NOMO-1 treated with DMSO at 0.1 percent for 48 hours (cell line): ENCODE results near the gene ZNHIT1.
"Not testable (repeated sequence)": the region's sequence is repeated elsewhere in the genome, so short reads cannot be mapped to it uniquely, and the experiment has no call there.

Experiments
- DNase-seq: peaks from one replicate; lab custom pipeline; 2025; ENCODE audit not compliant: unreplicated experiment; lab: John Stamatoyannopoulos, UW

ZNHIT1 gene

DNA sequence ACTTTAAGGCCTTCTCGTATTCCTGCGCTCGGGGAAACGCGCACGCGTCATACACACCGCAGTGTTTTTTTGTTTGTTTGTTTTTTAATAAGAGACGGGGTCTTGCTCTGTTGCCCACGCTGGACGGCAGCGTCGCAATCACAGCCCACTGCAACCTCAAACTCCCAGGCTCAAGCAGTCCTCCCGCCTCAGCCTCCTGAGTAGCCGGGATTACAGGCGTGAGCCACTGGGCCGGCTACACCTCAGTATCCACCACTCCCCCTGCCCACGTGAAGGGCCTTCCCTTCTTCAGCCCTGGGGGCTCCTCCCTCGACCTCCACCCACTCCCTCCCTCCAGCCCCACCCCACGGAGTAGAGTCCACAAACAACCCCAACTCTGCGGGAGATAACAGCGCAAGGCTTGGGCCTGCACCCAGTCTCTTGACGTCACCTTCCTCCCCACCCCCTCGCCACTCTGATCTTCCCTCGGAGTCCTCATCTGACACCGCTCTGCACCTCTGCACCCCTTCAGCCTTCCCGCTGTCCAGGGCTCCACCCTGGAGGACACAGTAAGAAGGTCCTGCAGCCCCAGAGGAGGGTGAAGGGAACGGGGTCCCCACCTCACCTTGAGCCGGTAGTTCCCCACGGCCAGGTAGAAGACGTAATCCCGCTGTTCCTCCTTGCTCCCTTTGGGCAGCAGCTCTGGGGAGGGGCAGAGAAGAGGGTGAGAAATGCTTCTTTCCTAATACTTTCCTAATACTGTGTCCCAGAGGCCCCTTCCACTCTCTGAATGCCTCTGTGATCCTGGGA, 22.5 kb downstream of the ZNHIT1 start:
- DNase-seq, result no peak

DNA sequence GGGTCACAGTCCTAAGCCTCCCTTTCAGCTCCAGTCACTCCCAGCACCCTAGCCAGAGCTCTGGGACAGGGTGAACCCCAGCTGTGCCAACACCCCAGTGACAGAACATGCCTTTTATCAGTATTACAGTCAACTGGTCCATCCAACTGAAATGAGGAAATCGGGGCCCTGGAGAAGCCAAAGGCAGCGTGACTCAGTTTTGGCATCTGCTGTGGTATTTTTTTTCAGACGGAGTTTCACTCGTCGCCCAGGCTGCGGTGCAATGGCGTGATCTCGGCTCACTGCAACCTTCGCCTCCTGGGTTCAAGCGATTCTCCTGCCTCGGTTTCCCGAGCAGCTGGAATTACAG, 23.0 kb downstream of the ZNHIT1 start:
- peak; percentile 88 for DNase-seq

DNA sequence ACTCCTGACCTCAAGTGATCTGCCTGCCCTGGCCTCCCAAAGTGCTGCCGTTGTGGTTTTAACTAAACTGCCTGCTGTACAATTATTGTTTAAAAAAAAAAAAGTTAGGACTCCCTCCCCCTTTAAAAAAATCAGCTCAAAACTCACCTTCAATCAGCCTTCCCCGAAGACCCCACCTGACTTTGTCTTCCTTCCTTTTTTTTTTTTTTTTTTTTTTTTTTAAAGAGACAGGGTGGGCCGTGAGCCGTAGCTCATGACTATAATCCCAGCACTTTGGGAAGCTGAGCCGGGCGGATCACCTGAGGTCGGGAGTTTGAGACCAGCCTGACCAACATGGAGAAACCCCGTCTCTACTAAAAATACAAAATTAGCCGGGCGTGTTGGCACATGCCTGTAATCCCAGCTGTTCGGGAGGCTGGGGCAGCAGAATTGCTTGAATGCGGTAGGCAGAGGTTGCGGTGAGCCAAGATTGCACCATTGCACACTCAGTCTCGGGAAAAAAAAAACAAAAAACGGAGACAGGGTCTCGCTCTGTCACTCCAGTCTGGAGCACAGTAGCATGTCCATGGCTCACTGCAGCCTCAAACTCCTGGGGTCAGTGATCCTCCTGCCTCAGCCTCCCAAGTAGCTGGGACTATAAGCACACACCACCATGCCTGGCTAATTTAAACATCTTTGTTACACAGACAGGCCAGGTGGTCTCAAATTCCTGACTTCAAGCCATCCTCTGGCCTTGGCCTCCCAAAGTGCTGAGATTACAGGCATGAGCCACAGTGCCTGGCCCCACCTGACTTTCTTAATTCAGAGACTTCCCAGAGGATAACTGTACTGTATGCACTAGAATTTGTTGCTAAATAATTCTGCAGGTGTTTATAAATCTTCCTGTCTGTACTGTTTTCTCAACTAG, 23.7 kb downstream of the ZNHIT1 start:
- DNase-seq, result peak; percentile 88

GRCh38 chr7:101243646-101244374, 25.8 kb downstream of the ZNHIT1 start:
- DNase-seq, result peak; percentile 69

DNA sequence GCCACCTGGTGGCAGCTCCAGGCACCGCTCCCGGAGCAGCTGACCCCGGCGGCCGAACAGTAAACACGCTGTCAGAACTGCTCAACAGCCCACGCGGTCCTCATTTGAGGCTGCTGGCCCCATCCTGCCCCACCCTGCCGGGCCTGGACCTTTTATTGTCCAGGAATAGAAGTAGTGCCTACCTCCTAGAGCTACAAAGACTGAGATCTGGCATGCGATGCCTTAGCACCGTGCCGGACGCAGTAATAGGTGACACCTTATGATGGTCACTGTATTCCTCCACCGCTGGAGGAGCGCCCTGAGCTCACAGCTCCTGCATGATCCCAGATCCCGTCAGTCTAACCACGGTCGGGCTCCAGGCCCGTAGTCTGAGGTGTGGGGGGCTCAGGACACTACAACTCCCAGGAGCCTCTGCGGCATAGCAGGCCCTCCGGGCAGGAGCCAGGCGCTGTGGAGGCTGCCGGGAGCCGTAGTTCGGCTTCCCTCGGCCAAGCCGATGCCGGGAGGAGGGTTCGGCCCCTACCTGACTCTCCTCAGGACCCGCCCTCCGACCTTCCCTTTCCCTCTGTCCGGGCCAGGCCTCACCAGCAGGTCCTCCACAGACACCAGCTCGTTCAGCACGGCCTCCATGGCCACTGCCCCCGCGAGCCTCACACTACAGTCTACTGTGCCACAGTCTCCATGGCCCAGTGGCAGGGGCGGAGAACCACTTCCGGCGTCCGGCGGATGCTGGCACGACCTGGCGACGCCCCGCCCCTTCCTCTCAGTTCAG, 26.6 kb downstream of the ZNHIT1 start, which contains the start of gene FIS1:
Gene FIS1, minus strand, starts transcription at position 707 of the 772 bp plus-strand sequence. Its CDS starts 77 bp downstream, at position 630.
- peak; percentile 99 for DNase-seq

DNA sequence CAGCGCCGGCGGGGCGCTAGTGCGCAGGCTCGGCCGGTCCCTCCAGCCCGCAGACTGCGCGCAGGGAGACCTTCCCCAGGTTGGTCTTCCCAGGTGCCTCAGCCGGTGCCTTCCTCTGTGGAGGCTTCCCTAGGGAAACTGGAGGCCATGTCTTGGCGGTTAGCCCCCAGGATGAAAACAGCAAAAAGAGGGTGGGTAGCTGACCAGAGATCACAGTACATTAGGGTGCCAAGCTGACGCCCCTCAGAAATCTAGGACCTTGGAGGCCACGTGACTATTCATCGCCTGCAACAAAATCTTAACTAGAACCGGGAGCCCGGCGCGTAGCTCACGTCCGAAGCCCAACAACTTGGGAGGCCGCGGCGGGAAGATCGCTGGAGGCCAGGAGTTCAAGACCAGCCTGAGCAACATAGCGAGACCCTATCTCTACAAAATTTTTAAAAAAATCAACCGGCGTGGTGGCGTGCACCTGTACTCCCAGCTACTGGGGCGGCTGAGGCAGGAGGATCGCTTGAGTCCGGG, 27.2 kb downstream of the ZNHIT1 start:
- no peak for DNase-seq

- DNase-seq, result no peak
Measured at GRCh38 chr7:101248276-101248675, 30.3 kb downstream of the ZNHIT1 start.

DNA sequence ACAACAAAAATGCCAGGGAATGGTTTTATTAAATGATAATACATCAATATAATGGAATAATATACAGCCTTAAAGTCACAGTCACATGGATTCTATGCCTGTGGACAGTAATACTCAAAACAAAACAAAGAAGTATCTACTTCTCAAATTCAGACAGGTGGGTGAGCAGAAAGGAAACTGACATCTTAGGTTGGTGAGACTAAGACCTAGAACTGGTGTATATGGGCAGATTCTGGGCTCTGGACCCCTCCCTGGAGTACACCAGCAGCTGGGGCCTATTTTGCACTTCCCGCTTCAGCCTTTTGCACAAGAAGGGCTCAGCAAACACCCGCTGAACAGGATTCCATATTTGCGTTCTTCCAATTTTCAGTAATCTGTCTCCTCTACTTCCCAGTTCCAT, 32.4 kb downstream of the ZNHIT1 start:
- no peak for DNase-seq

- peak; percentile 100 for DNase-seq
Measured at GRCh38 chr7:101251871-101252659, 34.1 kb downstream of the ZNHIT1 start.

GRCh38 chr7:101253199-101253598, 35.2 kb downstream of the ZNHIT1 start:
- DNase-seq, result not testable (repeated sequence)

DNA sequence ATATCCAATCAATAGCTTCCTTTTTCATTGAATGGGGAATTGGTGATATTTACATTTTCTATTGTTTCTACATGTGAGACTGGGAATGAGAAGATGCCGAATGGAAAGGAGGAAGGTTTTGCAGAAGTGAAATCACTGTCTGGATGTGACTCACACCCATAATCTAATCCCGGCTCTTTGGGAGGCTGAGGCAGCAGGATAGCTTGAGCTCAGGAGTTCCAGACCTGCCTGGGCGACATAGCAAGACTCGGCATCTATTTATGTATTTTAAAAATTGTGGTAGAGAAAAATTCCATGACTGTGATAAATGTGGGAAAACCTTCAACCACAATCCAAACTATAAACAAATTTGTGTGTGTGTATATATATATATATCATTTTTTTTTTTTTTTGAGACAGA, 37.8 kb downstream of the ZNHIT1 start:
- peak; percentile 19 for DNase-seq

GRCh38 chr7:101258243-101258731, 40.3 kb downstream of the ZNHIT1 start:
- DNase-seq, result no peak

- not testable (repeated sequence) for DNase-seq
Measured at GRCh38 chr7:101264102-101264706, 46.2 kb downstream of the ZNHIT1 start.

DNA sequence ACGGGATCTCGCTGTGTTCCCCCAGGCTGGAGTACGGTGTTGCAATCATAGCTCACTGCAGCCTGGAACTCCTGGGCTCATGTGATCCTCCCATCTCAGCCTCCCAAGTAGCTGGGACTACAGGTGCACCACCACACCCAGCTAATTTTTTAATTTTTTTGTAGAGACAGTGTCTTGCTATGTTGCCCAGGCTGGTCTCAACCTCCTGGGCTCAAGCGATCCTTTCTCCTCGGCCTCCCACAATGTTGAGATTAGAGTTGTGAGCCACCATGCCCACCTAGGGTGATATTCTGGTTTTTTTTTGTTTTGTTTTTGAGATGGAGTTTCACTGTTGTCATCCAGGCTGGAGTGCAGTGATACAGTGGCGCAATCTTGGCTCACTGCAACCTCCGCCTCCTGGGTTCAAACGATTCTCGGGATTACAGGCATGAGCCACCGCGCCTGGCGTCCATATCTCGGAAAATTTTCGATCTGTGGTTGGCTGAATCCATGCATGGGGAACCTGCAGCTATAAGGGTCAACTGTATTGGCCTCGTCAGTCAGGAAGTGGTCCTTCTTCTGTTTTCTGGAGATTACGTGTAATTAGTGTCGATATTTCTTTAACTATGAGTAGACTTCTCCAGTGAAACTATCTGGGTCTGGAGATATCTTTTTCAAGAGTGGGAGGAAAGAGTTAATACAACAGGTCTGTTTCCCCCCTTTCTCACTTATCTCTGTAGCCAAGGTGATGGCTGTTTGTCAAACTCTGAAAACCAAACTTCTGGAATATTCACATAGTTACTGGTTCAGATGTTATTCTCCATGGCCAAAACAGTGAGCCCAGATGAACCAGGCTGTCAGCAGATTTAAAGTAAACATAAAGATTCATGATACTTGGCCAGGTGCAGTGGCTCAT, 47.9 kb downstream of the ZNHIT1 start:
- no peak for DNase-seq

DNA sequence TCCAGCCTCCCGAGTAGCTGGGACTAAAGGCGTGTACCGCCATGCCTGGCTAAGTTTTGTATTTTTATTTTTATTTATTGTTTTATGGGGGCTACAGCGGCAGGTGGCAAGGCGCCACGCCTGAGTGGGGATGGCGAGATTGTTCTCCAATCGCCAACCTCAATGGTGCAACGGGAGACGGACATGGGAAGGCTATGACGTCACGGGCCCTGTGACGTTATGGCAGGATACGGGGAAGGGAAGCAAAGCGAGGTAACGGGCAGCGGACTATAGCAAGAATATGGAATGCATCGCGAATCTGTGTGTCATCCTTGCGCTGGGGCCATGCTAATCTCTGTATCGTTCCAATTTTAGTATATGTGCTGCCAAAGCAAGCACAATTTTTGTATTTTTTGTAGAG, 51.7 kb downstream of the ZNHIT1 start:
- no peak for DNase-seq

- DNase-seq, result peak; percentile 40
Measured at GRCh38 chr7:101271021-101271420, 53.1 kb downstream of the ZNHIT1 start.

- DNase-seq, result no peak
Measured at GRCh38 chr7:101273206-101273605, 55.2 kb downstream of the ZNHIT1 start.
